ENCODE results near the gene RANBP10. TPM values are rescaled to one million over a fixed set of nuclear protein-coding genes. Genes with fewer than 3 reads are reported as not detected.

The RANBP10 gene
- total RNA-seq = 10 to 100 TPM in 2 of 4 donors, 1 to 10 TPM in 2; 5.8 to 12.2 (median 8.6) TPM

DNA sequence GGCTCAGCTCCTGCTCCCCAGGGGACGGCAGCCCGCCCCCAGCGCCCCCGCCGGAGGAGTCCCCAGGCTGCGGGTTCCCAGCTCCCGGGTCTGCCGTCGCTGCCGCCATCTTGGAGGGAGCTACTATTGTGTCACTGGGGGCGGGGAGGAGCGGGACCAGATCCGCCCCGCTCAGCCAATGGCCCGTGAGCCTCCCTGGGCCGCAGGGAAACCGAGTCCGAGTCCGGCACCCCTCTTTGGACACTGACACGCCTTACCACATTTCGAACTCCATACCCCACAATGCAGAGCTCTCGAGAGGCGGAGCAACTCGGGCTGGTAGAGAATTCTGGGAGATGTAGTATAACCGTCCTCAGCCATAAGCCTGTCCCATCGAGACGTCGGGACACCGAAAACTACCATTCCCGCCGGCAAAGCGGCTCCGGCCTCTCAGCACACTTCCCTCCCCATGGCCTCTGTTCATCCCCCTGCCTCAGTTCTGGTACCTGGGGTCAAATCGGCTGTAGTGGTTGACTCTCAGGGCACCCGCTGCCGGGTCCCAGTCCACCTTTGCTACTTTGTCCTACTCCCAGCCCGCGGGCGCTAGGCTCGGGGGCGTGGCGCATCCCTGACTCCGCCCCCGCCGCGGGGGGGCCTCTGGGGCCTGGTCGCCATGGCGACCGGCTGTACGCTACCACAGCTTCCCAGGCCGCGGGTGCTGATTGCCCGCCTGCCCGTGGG, at the start of gene RANBP10, which contains the start of gene TSNAXIP1:
TSS of gene RANBP10 (minus strand) at position 133 of the 720 bp plus-strand sequence. CDS start at position 109, 24 bp downstream.
TSS of gene TSNAXIP1 (plus strand) at position 462 of the 720 bp plus-strand sequence. CDS start 261 bp downstream, outside the sequence.
- WGBS = 0% methylated on average over 19 of the region's 54 CpGs
- Histone ChIP-seq H3K4me1 (peaks cover 20 to 45% (median 27%) of the 10 kb centered on the region in 4 donors), H3K4me3 (peak within 1 kb of the TSS; percentile 70 to 100 (median 94)), H3K36me3 (peaks cover 0 to 21% (median 19%) of the 10 kb centered on the region in 4 donors), H3K27ac (replicated peaks in 1 of 4) (peak within 1 kb of the TSS; percentile 84 to 92 (median 89)), H3K9me3 (no peaks in the 10 kb centered on the region), H3K27me3 (no peaks in the 10 kb centered on the region)
- DNase-seq (ENCODE audit: extremely low spot score) = peak; percentile 99
- peak; percentile 81 to 90 for TF ChIP-seq POLR2AphosphoS5 (IDR thresholded peaks at IDR 0.05)
- peak; percentile 74 for TF ChIP-seq POLR2A (IDR thresholded peaks at IDR 0.05; ENCODE audit: low read depth)
- no peak for TF ChIP-seq EP300 (IDR thresholded peaks at IDR 0.05)
- TF ChIP-seq CTCF (IDR thresholded peaks at IDR 0.05) = no peak
- intact Hi-C loops (cut with DNase I) = loop anchor here (5.0 kb wide), 1 partner anchor 144 kb away; the partner anchor contains the start of genes ACD and PARD6A

- no peak for DNase-seq (ENCODE audit: extremely low spot score)
- intact Hi-C loops (cut with DNase I) = no loop called here
- 82% methylated on average over 10 of the region's 10 CpGs for WGBS
- Histone ChIP-seq H3K4me3 (no peak overlapping the region), H3K27ac (replicated peaks in 1 of 4) (peak overlapping the region in 1 of 4 donors; percentile 7), H3K27me3 (no peaks in the 10 kb centered on the region), H3K36me3 (peaks cover 0 to 7% (median 3%) of the 10 kb centered on the region in 4 donors), H3K9me3 (no peaks in the 10 kb centered on the region), H3K4me1 (peaks cover 49 to 75% (median 54%) of the 10 kb centered on the region in 4 donors)
- TF ChIP-seq POLR2A (IDR thresholded peaks at IDR 0.05; ENCODE audit: low read depth) (no peak), EP300 (IDR thresholded peaks at IDR 0.05) (no peak), POLR2AphosphoS5 (IDR thresholded peaks at IDR 0.05) (no peak), CTCF (IDR thresholded peaks at IDR 0.05) (no peak)
Observed at GRCh38 chr16:67855789-67856188, 49.4 kb upstream of the RANBP10 start.

GRCh38 chr16:67853670-67854069, 47.3 kb upstream of the RANBP10 start:
- intact Hi-C loops (cut with DNase I) = no loop called here
- no peak overlapping the region for H3K27ac ChIP-seq (replicated peaks in 1 of 4)
- H3K27me3 ChIP-seq = no peaks in the 10 kb centered on the region
- H3K9me3 ChIP-seq = no peaks in the 10 kb centered on the region
- 100% methylated on average over 3 of the region's 3 CpGs for WGBS
- H3K4me1 ChIP-seq = peaks cover 36 to 75% (median 54%) of the 10 kb centered on the region in 4 donors
- H3K4me3 ChIP-seq = no peak overlapping the region
- peaks cover 0 to 10% (median 3%) of the 10 kb centered on the region in 4 donors for H3K36me3 ChIP-seq
- TF ChIP-seq CTCF (IDR thresholded peaks at IDR 0.05) (no peak), POLR2A (IDR thresholded peaks at IDR 0.05; ENCODE audit: low read depth) (no peak), POLR2AphosphoS5 (IDR thresholded peaks at IDR 0.05) (no peak), EP300 (IDR thresholded peaks at IDR 0.05) (no peak)
- DNase-seq (ENCODE audit: extremely low spot score) = no peak

- peaks cover 47 to 73% (median 56%) of the 10 kb centered on the region in 4 donors for H3K4me1 ChIP-seq
- no peaks in the 10 kb centered on the region for H3K27me3 ChIP-seq
- 83% methylated on average over 11 of the region's 11 CpGs for WGBS
- peak overlapping the region; percentile 85 to 99 (median 93) for H3K4me3 ChIP-seq
- no peak for DNase-seq (ENCODE audit: extremely low spot score)
- TF ChIP-seq EP300 (IDR thresholded peaks at IDR 0.05) = no peak
- TF ChIP-seq POLR2A (IDR thresholded peaks at IDR 0.05; ENCODE audit: low read depth) = no peak
- TF ChIP-seq CTCF (IDR thresholded peaks at IDR 0.05) = no peak
- no peak for TF ChIP-seq POLR2AphosphoS5 (IDR thresholded peaks at IDR 0.05)
- H3K27ac ChIP-seq (replicated peaks in 1 of 4) = peak overlapping the region; percentile 98 to 99 (median 99)
- peaks cover 0 to 10% (median 3%) of the 10 kb centered on the region in 4 donors for H3K36me3 ChIP-seq
- H3K9me3 ChIP-seq = no peaks in the 10 kb centered on the region
- intact Hi-C loops (cut with DNase I) = no loop called here
Observed at GRCh38 chr16:67848118-67848517, 41.8 kb upstream of the RANBP10 start.
